Esophagus squamous epithelium (tissue), 4 donors: ENCODE results near the gene KCNH4.
A peak's percentile ranks its signal among the peaks of the same experiment; 100 is the strongest.

Source experiments
- POLR2A ChIP-seq, 4 donors: fragments of 450-650 bp; IDR thresholded peaks; one replicate each; pipeline ENCODE4 v1.6.1; 2017; ENCODE audit warnings: antibody characterized with exemption in 4 of 4, mild to moderate bottlenecking in 4 of 4, moderate library complexity in 3 of 4
- TF ChIP-seq, protein P1 (sequence below), 6 experiments: fragments of 450-650 bp in 4 of 6; fragments of 200-600 bp in 2 of 6; sonication (generic) in 2 of 6; IDR thresholded peaks; one replicate each; pipeline ENCODE4 v1.5.1; 2016 to 2019; ENCODE audit warnings: antibody characterized with exemption in 6 of 6, mild to moderate bottlenecking in 4 of 6, moderate library complexity in 4 of 6

DNA sequence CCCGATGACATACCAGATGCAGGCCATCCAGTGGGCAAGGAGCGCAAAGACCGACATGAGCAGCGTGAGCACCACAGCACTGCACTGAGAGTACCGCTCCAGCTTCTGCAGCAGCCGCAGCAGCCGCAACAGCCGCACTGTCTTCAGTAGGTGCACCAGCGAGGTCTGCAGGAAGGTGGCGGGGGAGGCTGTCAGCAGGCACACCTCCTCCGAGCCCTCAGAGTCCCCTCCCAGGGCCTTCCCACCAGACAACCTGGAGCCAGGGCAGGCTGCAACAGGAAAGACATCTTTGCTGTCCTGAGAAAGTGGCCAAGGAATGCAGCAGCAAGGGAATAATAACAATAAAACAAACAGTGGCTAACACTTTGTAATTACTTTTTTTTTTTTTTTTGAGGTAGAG is 9.1 kb downstream of the KCNH4 start:
- TF ChIP-seq, protein P1, sequence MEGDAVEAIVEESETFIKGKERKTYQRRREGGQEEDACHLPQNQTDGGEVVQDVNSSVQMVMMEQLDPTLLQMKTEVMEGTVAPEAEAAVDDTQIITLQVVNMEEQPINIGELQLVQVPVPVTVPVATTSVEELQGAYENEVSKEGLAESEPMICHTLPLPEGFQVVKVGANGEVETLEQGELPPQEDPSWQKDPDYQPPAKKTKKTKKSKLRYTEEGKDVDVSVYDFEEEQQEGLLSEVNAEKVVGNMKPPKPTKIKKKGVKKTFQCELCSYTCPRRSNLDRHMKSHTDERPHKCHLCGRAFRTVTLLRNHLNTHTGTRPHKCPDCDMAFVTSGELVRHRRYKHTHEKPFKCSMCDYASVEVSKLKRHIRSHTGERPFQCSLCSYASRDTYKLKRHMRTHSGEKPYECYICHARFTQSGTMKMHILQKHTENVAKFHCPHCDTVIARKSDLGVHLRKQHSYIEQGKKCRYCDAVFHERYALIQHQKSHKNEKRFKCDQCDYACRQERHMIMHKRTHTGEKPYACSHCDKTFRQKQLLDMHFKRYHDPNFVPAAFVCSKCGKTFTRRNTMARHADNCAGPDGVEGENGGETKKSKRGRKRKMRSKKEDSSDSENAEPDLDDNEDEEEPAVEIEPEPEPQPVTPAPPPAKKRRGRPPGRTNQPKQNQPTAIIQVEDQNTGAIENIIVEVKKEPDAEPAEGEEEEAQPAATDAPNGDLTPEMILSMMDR (IDR thresholded peaks at IDR 0.05) = peak in 1 of 6 experiments; percentile 24
- no peak for TF ChIP-seq POLR2A (IDR thresholded peaks at IDR 0.05)
